Adrenal gland (tissue), 5 donors: ENCODE measurements around the gene SYT13.

Experiments used
- POLR2A ChIP-seq, 2 donors: fragments of 450-650 bp; IDR thresholded peaks; one replicate each; pipeline ENCODE4 v1.6.1; 2017; ENCODE audit warnings: antibody characterized with exemption in 2 of 2, mild to moderate bottlenecking in 2 of 2, moderate library complexity in 1 of 2
- TF ChIP-seq, protein P1 (sequence below), 6 experiments: fragments of 450-650 bp in 4 of 6; fragments of 200-600 bp in 2 of 6; sonication (generic) in 1 of 6; IDR thresholded peaks; 1 replicate in 5 of 6; 2 replicates in 1 of 6; pipeline versions ENCODE4 v1.5.1 to v1.8.0; 2016 to 2021; ENCODE audit warnings: antibody characterized with exemption in 6 of 6, mild to moderate bottlenecking in 2 of 6, moderate library complexity in 1 of 6
- donor health status: DM: no; HTN: no; CAD: no.

DNA sequence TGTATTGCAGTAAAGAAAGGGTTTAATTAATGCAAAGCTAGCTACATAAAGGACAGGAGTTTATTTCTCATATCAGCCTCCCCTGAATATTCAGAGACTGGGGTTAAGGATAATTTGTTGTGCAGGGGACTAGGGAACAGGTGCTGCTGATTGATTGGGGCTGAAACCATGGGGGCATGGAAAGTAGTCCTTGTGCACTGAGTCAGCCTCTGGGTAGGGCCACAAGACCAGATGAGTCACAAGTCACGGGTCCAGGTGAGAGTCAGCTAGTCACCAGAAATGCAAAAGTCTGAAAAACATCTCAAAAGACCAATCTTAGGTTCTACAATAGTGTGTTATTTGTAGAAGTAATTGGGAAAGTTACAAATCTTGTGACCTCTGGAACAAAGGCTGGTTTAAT is 32.9 kb upstream of the SYT13 start:
- TF ChIP-seq, protein P1, sequence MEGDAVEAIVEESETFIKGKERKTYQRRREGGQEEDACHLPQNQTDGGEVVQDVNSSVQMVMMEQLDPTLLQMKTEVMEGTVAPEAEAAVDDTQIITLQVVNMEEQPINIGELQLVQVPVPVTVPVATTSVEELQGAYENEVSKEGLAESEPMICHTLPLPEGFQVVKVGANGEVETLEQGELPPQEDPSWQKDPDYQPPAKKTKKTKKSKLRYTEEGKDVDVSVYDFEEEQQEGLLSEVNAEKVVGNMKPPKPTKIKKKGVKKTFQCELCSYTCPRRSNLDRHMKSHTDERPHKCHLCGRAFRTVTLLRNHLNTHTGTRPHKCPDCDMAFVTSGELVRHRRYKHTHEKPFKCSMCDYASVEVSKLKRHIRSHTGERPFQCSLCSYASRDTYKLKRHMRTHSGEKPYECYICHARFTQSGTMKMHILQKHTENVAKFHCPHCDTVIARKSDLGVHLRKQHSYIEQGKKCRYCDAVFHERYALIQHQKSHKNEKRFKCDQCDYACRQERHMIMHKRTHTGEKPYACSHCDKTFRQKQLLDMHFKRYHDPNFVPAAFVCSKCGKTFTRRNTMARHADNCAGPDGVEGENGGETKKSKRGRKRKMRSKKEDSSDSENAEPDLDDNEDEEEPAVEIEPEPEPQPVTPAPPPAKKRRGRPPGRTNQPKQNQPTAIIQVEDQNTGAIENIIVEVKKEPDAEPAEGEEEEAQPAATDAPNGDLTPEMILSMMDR (IDR thresholded peaks at IDR 0.05), result no peak
- TF ChIP-seq POLR2A (IDR thresholded peaks at IDR 0.05), result no peak
